Ovary (tissue), 9 donors: ENCODE data around the gene ITFG1. TPM values are rescaled to one million over a fixed set of nuclear protein-coding genes. Genes with fewer than 3 reads are reported as not detected.

ENCODE experiments used
- DNase-seq, 5 donors: peaks; one replicate each; pipeline ENCODE4 v3.0.0-alpha.2; 2019 to 2020
- H3K27ac ChIP-seq, 2 donors: fragments of 200-600 bp; one replicate each; pipeline versions ENCODE4 v1.5.1 to v1.8.0; 2019 to 2022
- H3K27me3 ChIP-seq: fragments of 200-600 bp; one replicate; pipeline ENCODE4 v1.8.0; 2022
- H3K36me3 ChIP-seq: fragments of 200-600 bp; sonication (generic); one replicate; pipeline ENCODE4 v1.5.1; 2019
- H3K4me1 ChIP-seq: one replicate; pipeline ENCODE4 v1.8.1; 2013; ENCODE audit warnings: mild to moderate bottlenecking, moderate library complexity; ENCODE audit not compliant: insufficient read depth
- H3K4me3 ChIP-seq: fragments of 200-600 bp; sonication (generic); one replicate; pipeline ENCODE4 v1.5.1; 2017
- H3K9me3 ChIP-seq, 2 donors: fragments of 200-600 bp in 1 of 2; sonication (generic) in 1 of 2; one replicate each; pipeline versions ENCODE4 v1.5.1 to v1.8.1; 2013 to 2019; ENCODE audit warnings: mild to moderate bottlenecking in 1 of 2, moderate library complexity in 1 of 2
- CTCF ChIP-seq, 3 donors: fragments of 450-650 bp in 2 of 3; fragments of 200-600 bp in 1 of 3; IDR thresholded peaks; one replicate each; pipeline versions ENCODE4 v1.5.1 to v1.8.0; 2016 to 2022; ENCODE audit warnings: antibody characterized with exemption in 3 of 3, mild to moderate bottlenecking in 1 of 3
- EP300 ChIP-seq: sonication (generic); formaldehyde crosslinking; IDR thresholded peaks from one replicate; pipeline ENCODE4 v1.6.1; 2017; ENCODE audit warnings: antibody characterized with exemption
- POLR2A ChIP-seq: fragments of 450-650 bp; IDR thresholded peaks from one replicate; pipeline ENCODE4 v1.6.1; 2017; ENCODE audit warnings: antibody characterized with exemption, mild to moderate bottlenecking, moderate library complexity
- WGBS, 3 donors: extraction: QIAGEN DNeasy Blood & Tissue Kit in 1 of 3; methylation state at CpG; one replicate each; pipeline versions ENCODE4 v1.1.5 to v1.1.7; 2013 to 2017; 5-methylcytosine and 5-hydroxymethylcytosine counted together
- intact Hi-C, 4 donors: fragments of 100-400 bp; cut with DNase I; formaldehyde crosslinking; loops; one replicate each; pipeline versions ENCODE4 v1.11.0 to v1.15.1; 2022 to 2023
- polyA plus RNA-seq, 2 donors: library from polyadenylated mRNA; stranded (reverse); fragments of 200-250 nt in 1 of 2; fragments of 350-450 nt in 1 of 2; fragmentation: Illumina TruSeq in 1 of 2; extraction: RNeasy Lipid Tissue Mini Kit (QIAGEN cat#74804) in 1 of 2; gene quantifications; one replicate each; pipeline ENCODE4 v1.2.3, GENCODE V29; 2013 to 2014
- total RNA-seq, 7 donors: library from RNA; depleted of rRNA in 2 of 7; stranded (reverse); fragments of >200 nt in 2 of 7; fragmentation: NEBNext Ultra II Directional in 3 of 7; extraction: Animal tissue kit (Norgen Biotek cat#: 25700) in 3 of 7; gene quantifications; one replicate each; pipeline versions ENCODE4 v1.1.0 to v1.2.4, GENCODE V29; 2016 to 2023
- donor health status: DM: no; HTN: no; CAD: no; lungs with moderate emphysema.
- donor health status: DM: no; HTN: no; CAD: no.
- donor health status: Bipolar disorder and iron deficiency.
- donor health status: DM: yes; HTN: yes; CAD: no.
- donor health status: DM: no; HTN: no; CAD: no.
- donor health status: DM: yes; HTN: yes; CAD: no.

The ITFG1 gene
- total and polyA plus RNA-seq, 9 donors = 34.4 to 123 (median 40.2) TPM

GRCh38 chr16:47229053-47230050, 231.5 kb downstream of the ITFG1 start:
- TF ChIP-seq CTCF (IDR thresholded peaks at IDR 0.05) (no peak), POLR2A (no peak), EP300 (no peak)
- Histone ChIP-seq H3K27me3 (no peaks in the 10 kb centered on the region), H3K4me3 (no peak overlapping the region), H3K27ac (no peak overlapping the region), H3K4me1 (no peaks in the 10 kb centered on the region), H3K36me3 (no peaks in the 10 kb centered on the region), H3K9me3 (no peaks in the 10 kb centered on the region)
- intact Hi-C loops = no loop called here
- DNase-seq = no peak
- 89 to 92% (median 91%) methylated on average over 7 of the region's 7 CpGs for WGBS, 3 donors

GRCh38 chr16:47228241-47228640, 232.6 kb downstream of the ITFG1 start:
- H3K27ac ChIP-seq = no peak overlapping the region
- H3K9me3 ChIP-seq = no peaks in the 10 kb centered on the region
- 90 to 96% (median 90%) methylated on average over 7 of the region's 7 CpGs for WGBS, 3 donors
- no peaks in the 10 kb centered on the region for H3K4me1 ChIP-seq
- no peak overlapping the region for H3K4me3 ChIP-seq
- TF ChIP-seq POLR2A (no peak), EP300 (no peak), CTCF (IDR thresholded peaks at IDR 0.05) (no peak)
- intact Hi-C loops = no loop called here
- no peaks in the 10 kb centered on the region for H3K36me3 ChIP-seq
- H3K27me3 ChIP-seq = no peaks in the 10 kb centered on the region
- DNase-seq = no peak

- Histone ChIP-seq H3K4me1 (no peaks in the 10 kb centered on the region), H3K4me3 (no peak overlapping the region), H3K9me3 (peaks cover 0 to 4% of the 10 kb centered on the region in 2 donors), H3K27ac (no peak overlapping the region), H3K27me3 (no peaks in the 10 kb centered on the region), H3K36me3 (no peaks in the 10 kb centered on the region)
- intact Hi-C loops = no loop called here
- 89 to 94% (median 94%) methylated on average over 2 of the region's 2 CpGs for WGBS, 3 donors
- no peak for DNase-seq
- TF ChIP-seq EP300 = no peak
- TF ChIP-seq CTCF (IDR thresholded peaks at IDR 0.05) = no peak
- TF ChIP-seq POLR2A = no peak
Measured at GRCh38 chr16:47213761-47214440, 247.0 kb downstream of the ITFG1 start.

GRCh38 chr16:47211218-47211617, 249.6 kb downstream of the ITFG1 start:
- H3K27me3 ChIP-seq = no peaks in the 10 kb centered on the region
- no peaks in the 10 kb centered on the region for H3K4me1 ChIP-seq
- no peak overlapping the region for H3K4me3 ChIP-seq
- no peak overlapping the region for H3K27ac ChIP-seq
- no peak for DNase-seq
- TF ChIP-seq EP300 (no peak), POLR2A (no peak), CTCF (IDR thresholded peaks at IDR 0.05) (no peak)
- H3K36me3 ChIP-seq = no peaks in the 10 kb centered on the region
- intact Hi-C loops = no loop called here
- H3K9me3 ChIP-seq = no peaks in the 10 kb centered on the region
- 77 to 88% (median 81%) methylated on average over 4 of the region's 4 CpGs for WGBS, 3 donors
